ENCODE measurements around the gene MIGA1. TPM values are rescaled to one million over a fixed set of nuclear protein-coding genes. Genes with fewer than 3 reads are reported as not detected.
A peak's percentile ranks its signal among the peaks of the same experiment; 100 is the strongest.

MIGA1 gene
- total and polyA plus RNA-seq, 2 of the 13 experiments (the other 11 are each of a cell fraction or from before 2014, with no cell fraction given) = 3.8 to 6.6 TPM

DNA sequence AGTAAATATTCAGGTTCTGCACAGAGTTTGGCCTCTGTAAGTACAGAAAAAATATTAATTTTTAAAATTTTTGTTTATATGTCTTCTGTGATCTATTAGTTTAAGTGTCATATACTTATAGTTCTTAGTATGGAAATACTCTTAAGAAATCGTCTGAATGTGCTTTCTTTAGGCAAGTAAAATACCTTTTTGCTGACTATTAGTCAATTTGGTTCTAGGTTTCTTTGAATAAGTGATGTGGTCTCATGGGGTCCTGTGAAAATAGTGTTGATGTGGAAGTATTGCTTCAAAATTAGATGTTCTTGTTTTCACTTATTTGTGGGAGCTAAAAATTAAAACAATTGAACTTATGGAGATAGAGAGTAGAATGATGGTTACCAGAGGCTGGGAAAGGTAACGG, 23.9 kb downstream of the MIGA1 start:
- Histone ChIP-seq H3K27me3 (ENCODE audit: control insufficient read depth in 1 of 2, insufficient read depth in 2 of 2, low read length in 2 of 2) (no peaks in the 10 kb centered on the region), H3K79me2 (ENCODE audit: insufficient read depth, low read length) (no peaks in the 10 kb centered on the region), H3K27ac (ENCODE audit: extremely low read length, insufficient read depth, low read length) (no peak overlapping the region), H3K4me2 (ENCODE audit: low read depth, low read length) (no peak overlapping the region), H3K4me1 (ENCODE audit: insufficient read depth, low read length) (no peaks in the 10 kb centered on the region), H3K4me3 (replicated peaks in 1 of 3; ENCODE audit: insufficient read depth in 1 of 3, low read depth in 2 of 3, low read length in 3 of 3) (no peak overlapping the region), H4K20me1 (ENCODE audit: insufficient read depth, low read length) (no peaks in the 10 kb centered on the region), H3K9me3 (ENCODE audit: low read length) (no peaks in the 10 kb centered on the region), H2AFZ (ENCODE audit: low read length) (no peak overlapping the region), H3K36me3 (replicated peaks in 1 of 2; ENCODE audit: control insufficient read depth in 1 of 2, insufficient read depth in 2 of 2, low read length in 2 of 2) (peaks cover 0 to 8% of the 10 kb centered on the region in 2 experiments; a peak in 3 of 5 replicates), H3K9ac (ENCODE audit: insufficient read depth, low read depth, low read length) (no peak overlapping the region)
- TF ChIP-seq FOXK2 (IDR thresholded peaks at IDR 0.05) (no peak), MAFK (conservative IDR thresholded peaks at IDR 0.05 in 1 of 2, IDR thresholded peaks at IDR 0.05 in 1 of 2; ENCODE audit: low read length in 2 of 2) (peak; percentile 69 to 84), HNRNPUL1 (IDR thresholded peaks at IDR 0.05; ENCODE audit: low read depth, low read length) (no peak), MAFF (IDR thresholded peaks at IDR 0.05; ENCODE audit: low read depth, low read length) (peak; percentile 69; the same call in 1 of the 2 replicates), HNF4G (IDR thresholded peaks at IDR 0.05; ENCODE audit: borderline replicate concordance, low read depth, low read length) (no peak), HNF4G (CRISPR knock-in tag; IDR thresholded peaks at IDR 0.05; ENCODE audit: borderline replicate concordance, low read depth) (no peak), ZNF496 (CRISPR knock-in tag; IDR thresholded peaks at IDR 0.05; ENCODE audit: insufficient replicate concordance) (no peak), MAZ (IDR thresholded peaks at IDR 0.05; ENCODE audit: borderline replicate concordance, low read depth, low read length) (no peak), MAZ (CRISPR knock-in tag; IDR thresholded peaks at IDR 0.05; ENCODE audit: low read depth) (no peak), ZNF550 (CRISPR knock-in tag; IDR thresholded peaks at IDR 0.05; ENCODE audit: borderline replicate concordance) (no peak)
- TF ChIP-seq, protein P1, sequence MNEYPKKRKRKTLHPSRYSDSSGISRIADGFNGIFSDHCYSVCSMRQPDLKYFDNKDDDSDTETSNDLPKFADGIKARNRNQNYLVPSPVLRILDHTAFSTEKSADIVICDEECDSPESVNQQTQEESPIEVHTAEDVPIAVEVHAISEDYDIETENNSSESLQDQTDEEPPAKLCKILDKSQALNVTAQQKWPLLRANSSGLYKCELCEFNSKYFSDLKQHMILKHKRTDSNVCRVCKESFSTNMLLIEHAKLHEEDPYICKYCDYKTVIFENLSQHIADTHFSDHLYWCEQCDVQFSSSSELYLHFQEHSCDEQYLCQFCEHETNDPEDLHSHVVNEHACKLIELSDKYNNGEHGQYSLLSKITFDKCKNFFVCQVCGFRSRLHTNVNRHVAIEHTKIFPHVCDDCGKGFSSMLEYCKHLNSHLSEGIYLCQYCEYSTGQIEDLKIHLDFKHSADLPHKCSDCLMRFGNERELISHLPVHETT (CRISPR knock-in tag; conservative IDR thresholded peaks at IDR 0.05) = no peak
- TF ChIP-seq, protein P2, sequence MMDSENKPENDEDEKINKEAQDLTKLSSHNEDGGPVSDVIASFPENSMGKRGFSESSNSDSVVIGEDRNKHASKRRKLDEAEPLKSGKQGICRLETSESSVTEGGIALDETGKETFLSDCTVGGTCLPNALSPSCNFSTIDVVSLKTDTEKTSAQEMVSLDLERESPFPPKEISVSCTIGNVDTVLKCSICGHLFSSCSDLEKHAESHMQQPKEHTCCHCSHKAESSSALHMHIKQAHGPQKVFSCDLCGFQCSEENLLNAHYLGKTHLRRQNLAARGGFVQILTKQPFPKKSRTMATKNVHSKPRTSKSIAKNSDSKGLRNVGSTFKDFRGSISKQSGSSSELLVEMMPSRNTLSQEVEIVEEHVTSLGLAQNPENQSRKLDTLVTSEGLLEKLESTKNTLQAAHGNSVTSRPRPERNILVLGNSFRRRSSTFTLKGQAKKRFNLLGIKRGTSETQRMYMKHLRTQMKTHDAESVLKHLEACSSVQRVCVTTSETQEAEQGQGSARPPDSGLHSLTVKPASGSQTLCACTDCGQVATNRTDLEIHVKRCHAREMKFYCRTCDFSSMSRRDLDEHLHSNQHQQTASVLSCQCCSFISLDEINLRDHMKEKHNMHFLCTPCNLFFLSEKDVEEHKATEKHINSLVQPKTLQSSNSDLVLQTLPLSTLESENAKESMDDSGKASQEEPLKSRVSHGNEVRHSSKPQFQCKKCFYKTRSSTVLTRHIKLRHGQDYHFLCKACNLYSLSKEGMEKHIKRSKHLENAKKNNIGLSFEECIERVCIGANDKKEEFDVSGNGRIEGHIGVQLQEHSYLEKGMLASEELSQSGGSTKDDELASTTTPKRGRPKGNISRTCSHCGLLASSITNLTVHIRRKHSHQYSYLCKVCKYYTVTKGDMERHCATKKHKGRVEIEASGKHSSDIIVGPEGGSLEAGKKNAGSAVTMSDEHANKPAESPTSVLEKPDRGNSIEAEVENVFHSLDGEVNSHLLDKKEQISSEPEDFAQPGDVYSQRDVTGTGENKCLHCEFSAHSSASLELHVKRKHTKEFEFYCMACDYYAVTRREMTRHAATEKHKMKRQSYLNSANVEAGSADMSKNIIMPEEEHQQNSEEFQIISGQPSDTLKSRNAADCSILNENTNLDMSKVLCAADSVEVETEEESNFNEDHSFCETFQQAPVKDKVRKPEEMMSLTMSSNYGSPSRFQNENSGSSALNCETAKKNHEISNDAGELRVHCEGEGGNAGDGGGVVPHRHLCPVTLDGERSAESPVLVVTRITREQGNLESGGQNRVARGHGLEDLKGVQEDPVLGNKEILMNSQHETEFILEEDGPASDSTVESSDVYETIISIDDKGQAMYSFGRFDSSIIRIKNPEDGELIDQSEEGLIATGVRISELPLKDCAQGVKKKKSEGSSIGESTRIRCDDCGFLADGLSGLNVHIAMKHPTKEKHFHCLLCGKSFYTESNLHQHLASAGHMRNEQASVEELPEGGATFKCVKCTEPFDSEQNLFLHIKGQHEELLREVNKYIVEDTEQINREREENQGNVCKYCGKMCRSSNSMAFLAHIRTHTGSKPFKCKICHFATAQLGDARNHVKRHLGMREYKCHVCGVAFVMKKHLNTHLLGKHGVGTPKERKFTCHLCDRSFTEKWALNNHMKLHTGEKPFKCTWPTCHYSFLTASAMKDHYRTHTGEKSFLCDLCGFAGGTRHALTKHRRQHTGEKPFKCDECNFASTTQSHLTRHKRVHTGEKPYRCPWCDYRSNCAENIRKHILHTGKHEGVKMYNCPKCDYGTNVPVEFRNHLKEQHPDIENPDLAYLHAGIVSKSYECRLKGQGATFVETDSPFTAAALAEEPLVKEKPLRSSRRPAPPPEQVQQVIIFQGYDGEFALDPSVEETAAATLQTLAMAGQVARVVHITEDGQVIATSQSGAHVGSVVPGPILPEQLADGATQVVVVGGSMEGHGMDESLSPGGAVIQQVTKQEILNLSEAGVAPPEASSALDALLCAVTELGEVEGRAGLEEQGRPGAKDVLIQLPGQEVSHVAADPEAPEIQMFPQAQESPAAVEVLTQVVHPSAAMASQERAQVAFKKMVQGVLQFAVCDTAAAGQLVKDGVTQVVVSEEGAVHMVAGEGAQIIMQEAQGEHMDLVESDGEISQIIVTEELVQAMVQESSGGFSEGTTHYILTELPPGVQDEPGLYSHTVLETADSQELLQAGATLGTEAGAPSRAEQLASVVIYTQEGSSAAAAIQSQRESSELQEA (CRISPR knock-in tag; IDR thresholded peaks at IDR 0.05; ENCODE audit: not compliant biosample characterization) = no peak
- TF ChIP-seq, protein P3, sequence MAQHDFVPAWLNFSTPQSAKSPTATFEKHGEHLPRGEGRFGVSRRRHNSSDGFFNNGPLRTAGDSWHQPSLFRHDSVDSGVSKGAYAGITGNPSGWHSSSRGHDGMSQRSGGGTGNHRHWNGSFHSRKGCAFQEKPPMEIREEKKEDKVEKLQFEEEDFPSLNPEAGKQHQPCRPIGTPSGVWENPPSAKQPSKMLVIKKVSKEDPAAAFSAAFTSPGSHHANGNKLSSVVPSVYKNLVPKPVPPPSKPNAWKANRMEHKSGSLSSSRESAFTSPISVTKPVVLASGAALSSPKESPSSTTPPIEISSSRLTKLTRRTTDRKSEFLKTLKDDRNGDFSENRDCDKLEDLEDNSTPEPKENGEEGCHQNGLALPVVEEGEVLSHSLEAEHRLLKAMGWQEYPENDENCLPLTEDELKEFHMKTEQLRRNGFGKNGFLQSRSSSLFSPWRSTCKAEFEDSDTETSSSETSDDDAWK (CRISPR knock-in tag; IDR thresholded peaks at IDR 0.05) = no peak
- POLR2A ChIA-PET = no interaction called here
- 62% methylated on average over 2 of the region's 2 CpGs for WGBS (ENCODE audit: low lambda C conversion rate)
- BruUV-seq (replicated peaks) = no TSS peak
- DNase-seq (ENCODE audit: low spot score) (no peak), FAIRE-seq (no peak), ATAC-seq (no peak)
- CTCF ChIA-PET (ENCODE audit: low intra/inter-chr PET ratio, low total read pairs) = no interaction called here
- in situ Hi-C loops (cut with HindIII; ENCODE audit: extremely low pct_ligation_motif_present, low pct_unique_long_range_greater_than_20kb) = no loop called here
- intact Hi-C loops (cut with micrococcal nuclease; ENCODE audit: unreplicated experiment) = no loop called here

Measured in HepG2 (cell line).